Measurements from ENCODE around the gene CDC42EP3.

The CDC42EP3 gene

DNA sequence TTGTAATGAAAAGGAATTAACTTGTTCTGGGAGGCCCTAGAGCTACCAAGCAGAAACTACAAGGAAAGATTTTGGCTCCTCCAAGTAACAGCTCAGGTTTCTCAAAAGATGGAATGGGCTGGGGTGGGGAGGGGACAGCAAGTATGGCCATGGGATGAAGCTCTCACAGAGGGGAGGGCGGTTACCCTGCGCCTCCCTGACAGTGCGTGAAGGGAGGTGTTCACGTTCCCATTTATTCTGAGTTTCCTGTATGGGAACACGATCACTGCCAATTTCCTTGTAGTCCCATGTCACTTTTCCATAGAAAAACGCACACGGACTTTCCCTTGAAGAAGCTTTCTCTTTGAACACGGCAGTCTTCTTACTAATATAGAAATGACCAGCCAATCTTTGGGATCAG is 17.0 kb downstream of the CDC42EP3 start:
- no peak for DNase-seq

DNA sequence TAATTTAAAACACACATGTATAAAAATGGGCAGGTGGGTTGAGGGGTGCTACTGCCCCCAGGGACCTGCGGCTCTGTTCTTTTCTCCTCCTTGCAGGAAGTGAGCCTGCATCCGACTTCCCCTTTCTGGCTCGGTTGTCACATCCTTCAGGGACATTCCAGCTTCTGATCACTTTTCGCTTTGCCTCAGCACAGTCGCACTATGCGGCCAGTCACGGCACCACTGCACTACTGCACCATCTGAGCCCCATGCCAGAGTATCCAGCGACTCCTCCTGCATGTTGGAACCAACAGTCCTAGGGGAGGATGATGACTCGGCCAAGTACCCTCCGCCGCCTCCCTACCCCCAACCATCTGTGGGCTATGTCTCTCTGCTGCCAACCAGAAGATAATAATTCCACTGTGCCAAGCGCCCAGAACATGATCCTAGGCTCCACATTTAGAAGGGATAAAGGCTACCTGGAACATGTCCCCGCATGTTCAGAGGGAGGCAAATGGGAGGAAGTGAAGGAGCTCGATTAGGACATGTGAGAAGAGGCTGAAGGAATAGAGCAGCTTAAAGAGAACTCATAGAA is 17.6 kb downstream of the CDC42EP3 start:
- DNase-seq = no peak

- DNase-seq = no peak
These were observed 18.3 kb downstream of the CDC42EP3 start for GRCh38 chr2:37653093-37653492.

- no peak for DNase-seq
These were observed 19.2 kb downstream of the CDC42EP3 start for GRCh38 chr2:37652199-37652640.

GRCh38 chr2:37650548-37651093 is 20.8 kb downstream of the CDC42EP3 start:
- DNase-seq = no peak

DNA sequence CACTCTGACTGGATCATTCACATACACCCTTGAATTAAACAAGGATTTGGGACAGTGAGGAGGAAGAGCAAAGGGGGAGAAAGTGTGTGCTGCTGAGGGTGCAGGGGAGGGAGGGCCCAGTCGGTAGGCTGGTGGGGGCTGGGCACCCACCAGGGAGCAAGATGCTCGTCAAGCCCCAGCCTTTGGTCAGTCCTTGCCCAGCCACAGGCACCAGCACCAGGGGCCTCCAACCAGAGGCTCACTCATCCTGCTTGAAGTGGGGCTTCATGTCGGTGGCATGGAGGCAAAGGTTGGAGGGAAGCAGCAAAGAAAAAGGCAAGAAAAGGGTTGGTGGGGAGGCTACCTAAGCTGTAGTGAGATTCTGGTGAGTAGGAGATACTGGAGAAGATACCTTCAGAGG is 21.9 kb downstream of the CDC42EP3 start:
- DNase-seq = no peak

DNA sequence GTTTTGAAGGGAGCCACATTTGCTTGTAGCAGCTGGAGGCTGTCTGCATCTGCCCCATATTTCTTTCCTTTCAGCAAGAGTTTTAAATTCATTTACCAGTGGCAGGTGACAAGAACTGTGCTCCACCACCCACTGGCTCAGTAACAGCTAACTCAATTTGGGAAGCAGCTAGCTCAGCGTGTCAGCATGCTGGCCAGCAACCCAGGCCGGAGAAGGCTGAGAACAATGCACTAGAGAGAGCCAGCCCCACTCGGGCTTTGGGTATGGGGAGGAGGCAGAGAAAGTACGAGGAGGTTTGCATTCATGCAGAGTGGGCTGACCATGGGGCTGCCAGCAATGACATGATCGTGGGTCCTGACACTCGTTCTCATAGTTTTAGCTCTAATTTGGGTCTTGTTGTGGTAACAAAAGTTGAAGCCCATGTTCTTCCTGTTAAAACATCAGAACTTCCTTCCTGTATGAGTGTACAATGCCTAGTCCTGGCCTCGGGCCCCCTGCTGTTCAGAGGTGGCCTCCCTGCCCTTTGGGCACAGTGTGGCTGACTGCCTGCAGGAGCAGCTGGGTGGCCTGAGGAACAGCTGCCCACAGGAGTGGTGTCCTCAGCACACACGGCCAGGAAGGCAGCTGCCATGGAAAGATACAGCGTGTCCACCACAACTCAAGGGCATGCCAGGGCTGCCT is 23.0 kb downstream of the CDC42EP3 start:
- DNase-seq = no peak

DNA sequence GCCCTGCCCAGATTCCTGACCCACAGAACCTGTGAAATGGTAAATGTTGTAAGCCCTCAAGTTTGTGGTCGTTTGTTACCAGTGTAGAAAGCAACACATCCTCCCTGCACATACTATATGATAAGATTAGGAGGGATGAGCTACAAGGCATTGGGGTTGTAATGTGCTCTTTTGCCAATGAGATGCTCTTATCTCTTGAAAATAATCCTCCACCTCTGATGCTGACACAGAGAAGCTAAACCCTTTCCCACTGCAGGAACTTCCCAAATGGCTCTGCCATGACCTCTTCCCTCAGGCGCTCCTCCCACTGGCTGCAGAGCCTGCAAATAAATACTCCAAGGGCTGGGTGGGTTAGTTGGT is 23.5 kb downstream of the CDC42EP3 start:
- DNase-seq = no peak

DNA sequence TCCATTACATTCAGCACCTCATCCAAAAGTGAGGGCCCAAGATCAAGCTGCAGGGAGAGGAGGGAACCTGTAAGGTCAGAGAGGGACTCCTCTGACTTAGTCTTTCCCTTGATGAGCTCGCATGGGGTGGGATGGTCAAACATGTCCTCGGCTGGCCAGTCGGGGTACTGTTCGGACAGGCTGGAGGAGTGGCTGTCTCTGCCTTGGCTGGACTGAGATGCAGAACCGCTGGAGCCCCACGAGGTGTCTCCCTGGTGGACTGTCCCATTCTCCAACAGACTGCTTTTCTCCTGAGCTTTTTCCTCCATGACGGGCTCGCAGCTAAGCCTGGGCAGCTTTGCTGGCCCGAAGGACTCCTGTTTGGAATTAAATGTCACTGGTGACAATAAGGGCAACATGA is 25.6 kb downstream of the CDC42EP3 start:
- DNase-seq = no peak

- no peak for DNase-seq
These were observed 26.1 kb downstream of the CDC42EP3 start for GRCh38 chr2:37645362-37645761.

- DNase-seq = no peak
These were observed 27.3 kb downstream of the CDC42EP3 start for GRCh38 chr2:37644191-37644590.

- no peak for DNase-seq
These were observed 27.7 kb downstream of the CDC42EP3 start for GRCh38 chr2:37643730-37644078.

DNA sequence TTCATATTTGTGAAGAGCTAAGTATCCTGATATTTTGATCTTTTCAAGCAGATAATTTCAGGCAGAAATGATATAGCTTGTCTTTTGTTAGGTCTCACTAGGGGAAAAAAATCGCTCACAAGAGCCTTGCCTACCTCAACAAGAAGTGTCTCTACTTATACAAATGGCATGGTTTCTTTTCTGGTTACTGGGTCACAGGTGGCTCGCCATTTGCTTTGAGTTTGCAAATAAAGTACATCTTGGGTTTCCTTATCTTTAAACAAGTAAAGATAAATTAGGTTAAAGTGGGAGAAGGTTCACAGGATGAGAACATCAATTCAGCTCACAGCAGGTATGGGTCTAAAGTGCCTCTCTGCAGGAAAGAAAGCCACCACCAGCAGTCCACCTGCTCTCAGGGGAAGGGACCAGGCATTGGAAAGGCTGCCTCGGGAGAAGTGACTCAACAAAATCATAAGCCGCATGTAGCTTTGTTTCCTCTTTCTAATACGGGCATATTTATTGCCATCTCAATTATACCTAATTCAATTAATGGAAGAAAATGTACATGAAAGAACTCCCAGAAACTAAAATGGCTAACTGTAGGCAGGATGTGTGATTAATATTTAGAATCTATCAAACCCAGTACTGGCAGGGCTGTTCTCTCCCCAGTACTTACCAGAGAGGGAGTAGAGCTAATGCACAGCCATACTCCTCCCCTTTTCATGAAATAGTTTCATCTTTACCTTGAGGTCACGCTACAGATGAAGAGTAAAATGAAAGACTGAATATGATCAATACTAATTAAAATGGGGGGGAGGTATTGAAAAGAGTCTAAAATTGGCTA is 28.3 kb downstream of the CDC42EP3 start:
- no peak for DNase-seq

- no peak for DNase-seq
These were observed 29.8 kb downstream of the CDC42EP3 start for GRCh38 chr2:37641582-37642171.

GRCh38 chr2:37639631-37640030 is 31.8 kb downstream of the CDC42EP3 start:
- DNase-seq = no peak

DNA sequence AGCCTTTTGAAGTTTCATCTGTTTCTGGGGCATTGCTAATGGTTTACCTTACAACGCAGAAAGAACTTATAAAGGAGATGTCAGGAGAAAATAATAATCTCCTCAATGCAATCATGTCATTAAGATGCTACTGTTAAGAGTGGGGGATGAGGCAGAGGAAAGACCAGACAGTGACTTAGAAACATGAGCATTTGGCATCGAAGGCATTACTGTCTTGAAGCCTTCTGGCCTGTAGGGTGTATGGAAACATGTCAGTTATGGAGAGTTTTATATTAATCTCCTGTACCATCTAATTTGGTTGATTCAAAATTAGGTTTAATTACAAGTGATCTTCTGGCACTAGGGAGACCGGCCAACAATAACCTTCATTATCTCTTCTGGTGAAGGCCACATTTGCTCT is 32.5 kb downstream of the CDC42EP3 start:
- DNase-seq = no peak

- DNase-seq = no peak
These were observed 33.5 kb downstream of the CDC42EP3 start for GRCh38 chr2:37637985-37638384.

DNA sequence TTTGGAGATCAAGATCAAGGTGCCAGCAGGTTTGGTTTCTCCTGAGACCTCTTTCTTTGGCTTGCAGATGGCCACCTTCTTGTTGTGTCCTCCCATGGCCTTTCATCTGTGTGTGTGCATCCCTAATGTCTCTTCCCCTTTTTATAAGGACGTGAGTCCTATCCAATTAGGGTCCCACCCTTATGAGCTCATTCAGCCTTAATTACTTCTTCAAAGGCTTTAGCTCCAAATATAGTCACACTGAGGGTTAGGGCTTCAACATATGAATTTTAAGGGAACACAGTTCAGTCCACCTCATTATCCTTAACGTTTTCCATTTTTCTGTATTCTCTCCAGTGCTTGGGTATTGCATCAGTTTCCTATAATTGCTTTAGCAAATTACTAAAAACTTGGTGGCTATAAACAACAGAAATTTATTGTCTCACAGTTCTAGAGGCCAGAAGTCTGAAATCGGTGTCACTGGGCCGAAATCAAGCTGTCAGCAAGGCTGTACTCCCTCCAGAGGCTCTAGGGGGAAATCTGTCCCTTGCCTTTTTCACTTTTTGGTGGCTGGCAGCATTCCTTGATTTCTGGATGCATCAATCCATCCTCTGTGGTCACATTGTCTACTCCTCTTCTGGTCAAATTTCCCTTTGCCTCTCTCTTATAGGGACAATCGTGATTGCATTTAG is 34.1 kb downstream of the CDC42EP3 start:
- no peak for DNase-seq

- DNase-seq = no peak
These were observed 34.9 kb downstream of the CDC42EP3 start for GRCh38 chr2:37636381-37637066.

- DNase-seq = no peak
These were observed 35.7 kb downstream of the CDC42EP3 start for GRCh38 chr2:37635504-37636380.

DNA sequence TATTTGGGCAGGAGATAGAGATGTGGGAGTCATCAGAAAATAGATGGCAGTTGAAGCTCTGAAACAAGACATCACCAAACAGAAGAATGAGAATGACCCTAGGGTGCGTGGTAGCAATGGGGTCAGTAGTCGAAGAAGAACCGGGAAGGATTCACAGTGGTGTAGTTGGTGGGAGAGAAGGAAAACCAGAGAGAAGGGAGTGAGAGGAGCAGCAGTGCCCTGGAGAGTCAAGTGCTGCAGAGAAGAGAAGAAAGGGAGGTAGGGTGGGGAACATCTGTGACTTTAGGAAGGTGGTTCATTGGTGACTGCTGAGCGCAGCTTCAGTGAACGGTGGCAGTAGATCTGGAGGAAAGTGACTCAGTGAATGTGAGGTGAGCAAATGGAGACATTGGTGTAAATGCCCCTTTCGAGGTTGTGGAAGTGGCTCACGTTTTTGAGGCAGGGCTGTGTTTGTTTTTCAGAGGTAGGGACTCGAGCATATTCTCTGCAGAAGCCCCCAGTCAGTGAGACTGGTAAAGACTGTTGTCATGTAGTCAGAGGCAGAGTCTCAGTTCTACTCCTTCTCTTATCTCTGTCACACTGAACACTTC is 36.4 kb downstream of the CDC42EP3 start:
- no peak for DNase-seq
